GM19463 (cell line): ENCODE results near the gene MRPL53.
"Not testable (repeated sequence)": the region's sequence is repeated elsewhere in the genome, so short reads cannot be mapped to it uniquely, and the experiment has no call there.

Experiments used
- ATAC-seq: cut with Tn5 transposase; IDR thresholded peaks from one replicate; pipeline ENCODE4 v1.9.1; 2021; ENCODE audit warnings: mild to moderate bottlenecking, moderate library complexity; ENCODE audit not compliant: unreplicated experiment

Gene MRPL53

DNA sequence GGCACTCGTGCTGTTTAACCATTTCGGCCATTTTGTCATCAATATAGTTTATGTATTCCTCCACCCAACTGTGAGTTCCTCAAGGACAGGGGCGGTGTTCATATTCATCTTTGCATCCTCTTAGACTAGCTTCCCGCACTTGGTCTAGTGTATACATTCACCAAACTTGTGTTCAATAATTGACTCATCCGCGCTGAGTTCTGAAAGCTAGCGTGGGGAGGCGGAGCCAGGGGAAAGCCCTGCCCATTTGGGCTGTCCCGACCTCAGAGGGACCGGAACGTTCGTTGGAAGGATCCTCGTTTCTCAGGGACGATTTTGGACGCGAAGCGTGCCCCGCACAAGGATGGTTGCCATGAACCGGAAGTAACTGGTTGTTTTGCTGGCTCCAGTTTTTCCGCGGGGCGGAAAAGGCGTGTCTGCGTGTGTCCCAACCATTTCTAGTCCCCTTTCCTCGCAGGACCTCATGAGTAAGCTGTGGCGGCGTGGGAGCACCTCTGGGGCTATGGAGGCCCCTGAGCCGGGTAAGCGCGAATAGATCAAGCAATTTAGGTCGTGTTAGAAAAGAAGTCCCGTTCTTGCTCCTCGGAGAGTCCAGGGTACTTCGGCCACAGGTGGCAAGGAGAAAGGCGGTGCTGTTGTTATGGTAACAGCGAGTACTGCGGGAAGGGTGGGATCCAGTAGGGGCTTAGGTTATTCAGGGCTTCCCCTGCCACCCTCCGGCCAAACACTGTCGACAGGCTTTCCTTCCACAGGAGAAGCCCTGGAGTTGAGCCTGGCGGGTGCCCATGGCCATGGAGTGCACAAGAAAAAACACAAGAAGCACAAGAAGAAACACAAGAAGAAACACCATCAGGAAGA lies 17.6 kb downstream of the MRPL53 start, which contains the start of gene INO80B:
TSS of gene INO80B (plus strand) at position 434 of the 858 bp plus-strand sequence. CDS start at position 464, 30 bp downstream.
- ATAC-seq: peak; percentile 32

DNA sequence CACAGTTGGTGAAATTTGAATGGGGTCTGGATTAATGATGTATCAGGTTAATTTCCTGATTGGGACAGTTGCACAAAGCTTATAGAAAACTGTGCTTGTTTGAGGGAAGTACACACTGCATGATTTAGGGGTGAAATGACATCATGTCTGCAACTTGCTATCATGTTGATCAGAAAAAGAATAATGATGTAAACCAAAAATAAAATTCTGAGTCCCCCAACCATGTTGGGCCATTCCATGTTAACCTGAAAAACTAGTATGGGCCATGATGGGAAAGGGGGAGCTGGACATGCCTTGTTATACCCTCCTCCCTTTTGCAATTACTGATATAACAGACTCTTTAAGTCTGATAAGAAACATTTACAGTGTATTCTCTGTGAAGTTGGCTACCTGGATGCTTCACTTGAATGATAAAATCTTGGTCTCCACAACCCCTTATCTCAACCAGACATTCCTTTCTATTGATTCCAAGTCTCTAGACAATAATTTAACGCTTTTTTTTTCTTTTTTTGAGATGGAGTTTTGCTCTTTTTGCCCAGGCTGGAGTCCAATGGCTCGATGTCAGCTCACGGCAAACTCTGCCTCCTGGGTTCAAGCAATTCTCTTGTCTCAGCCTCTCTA lies 21.8 kb downstream of the MRPL53 start:
- ATAC-seq: no peak

DNA sequence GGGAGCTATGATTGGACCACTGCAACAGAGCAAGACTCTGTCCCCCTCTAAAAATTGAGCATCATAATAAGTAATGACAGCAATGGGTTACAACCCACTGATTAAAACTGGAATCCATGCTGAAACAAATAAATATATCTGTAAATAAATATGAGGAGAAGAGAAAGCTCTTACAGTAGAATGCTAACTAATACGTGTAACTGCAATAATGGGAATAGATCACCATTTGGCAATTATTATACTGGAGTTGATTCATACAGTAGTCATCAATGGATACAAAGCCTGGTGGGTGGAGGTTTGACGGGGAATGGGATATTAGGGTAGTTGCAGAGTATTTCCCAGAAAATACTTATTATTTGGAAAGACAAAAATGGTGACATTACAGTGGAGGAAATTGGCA lies 23.7 kb downstream of the MRPL53 start:
- ATAC-seq: no peak

DNA sequence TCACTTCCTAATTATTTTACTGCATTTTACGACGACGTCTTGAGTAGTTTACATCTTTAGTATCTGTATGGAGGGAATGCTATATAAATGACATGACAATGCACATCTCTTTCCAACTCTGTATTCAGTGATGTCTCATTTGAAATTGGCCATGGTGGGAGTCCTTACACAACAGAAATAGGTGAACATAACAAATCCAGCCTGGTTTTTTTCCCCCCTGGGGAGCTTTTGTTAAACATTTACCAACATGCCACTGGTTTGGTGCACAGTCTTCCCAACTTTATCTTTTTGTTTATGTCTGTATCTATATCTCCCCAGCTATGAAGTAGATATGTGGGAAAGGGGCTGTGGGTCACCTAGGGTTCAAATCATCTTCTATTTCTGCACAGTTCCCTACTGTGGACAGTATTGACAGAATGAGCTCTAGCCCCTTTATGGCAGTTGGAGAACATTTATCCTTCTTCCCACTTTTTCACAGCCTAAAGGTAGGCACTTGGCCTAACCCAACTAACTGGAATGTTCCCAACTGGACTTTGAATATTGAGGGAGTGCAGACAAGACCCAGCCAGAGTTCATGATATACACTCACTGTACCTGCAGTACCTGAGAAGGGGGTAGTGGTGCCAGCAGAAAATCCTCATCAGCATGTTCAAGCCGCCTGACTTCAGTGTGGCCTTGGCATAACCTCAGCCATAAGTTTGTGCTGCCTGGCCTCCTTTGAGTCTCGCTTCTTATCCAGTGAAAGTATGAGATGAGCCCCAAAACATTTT lies 25.1 kb downstream of the MRPL53 start:
- no peak for ATAC-seq

DNA sequence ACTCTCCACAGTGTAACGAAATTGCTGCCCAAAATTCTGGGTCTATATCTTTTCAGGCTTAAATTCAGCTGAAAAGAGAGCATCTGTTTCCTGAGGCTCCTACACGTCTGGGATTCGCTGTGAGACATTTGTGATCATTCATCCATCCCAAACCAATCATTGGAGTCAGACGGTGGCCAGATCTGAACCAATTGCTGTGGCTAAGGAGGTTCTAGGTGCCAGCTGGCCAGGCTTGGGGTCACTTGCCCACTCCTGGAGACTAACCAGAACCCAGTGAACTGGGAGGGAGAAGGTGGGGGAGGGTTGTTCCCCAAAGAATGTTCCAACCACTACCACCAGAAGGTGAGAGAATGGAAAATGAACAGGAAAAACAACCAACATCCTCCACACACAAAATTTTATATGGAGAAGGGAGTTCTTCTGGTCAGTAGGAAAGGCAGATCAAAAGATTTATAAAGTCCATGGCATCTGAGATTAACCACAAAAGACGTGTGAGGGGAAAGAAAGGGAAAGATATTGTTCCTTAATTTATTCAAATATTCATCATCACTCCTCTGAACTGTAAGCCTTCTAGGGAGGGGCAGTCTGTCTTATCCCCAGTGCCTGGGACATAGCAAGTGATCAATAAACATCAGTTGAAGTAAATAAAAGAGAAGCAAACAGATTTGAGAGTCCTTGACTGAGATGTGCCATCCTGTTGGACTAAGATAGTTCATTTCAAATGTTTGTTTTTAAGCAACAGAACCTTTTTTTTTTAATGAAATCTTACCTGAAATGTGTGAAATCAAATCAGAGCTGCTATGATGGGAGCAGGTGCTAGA lies 27.8 kb downstream of the MRPL53 start:
- ATAC-seq: no peak

DNA sequence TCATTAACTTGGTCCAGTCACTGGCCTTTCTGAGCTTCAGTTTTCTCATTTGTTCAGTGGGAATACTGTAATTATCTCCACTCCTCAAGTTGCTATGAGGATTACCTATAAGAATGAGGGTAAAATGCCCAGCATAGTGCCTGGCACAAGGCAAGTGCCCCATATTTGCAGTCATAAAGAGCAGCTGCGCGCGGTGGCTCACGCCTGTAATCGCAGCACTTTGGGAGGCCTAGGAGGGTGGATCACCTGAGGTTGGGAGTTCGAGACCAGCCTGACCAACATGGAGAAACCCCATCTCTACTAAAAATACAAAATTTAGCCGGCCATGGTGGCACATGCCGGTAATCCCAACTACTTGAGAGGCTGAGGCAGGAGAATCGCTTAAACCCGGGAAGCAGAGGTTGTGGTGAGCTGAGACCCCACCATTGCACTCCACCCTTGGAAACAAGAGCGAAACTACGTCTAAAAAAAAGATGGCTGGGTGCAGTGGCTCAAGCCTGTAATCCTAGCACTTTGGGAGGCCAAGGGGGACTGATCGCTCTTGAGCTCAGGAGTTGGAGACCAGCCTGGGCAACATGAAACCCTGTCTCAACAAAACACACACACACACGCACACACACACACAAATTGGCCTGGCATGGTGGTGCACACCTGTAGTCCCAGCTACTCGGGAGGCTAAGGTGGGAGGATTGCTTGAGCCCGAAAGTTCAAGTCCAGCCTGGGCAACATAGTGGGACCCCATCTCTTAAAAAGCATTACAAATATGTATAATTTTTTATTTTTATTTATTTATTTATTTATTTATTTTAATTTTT lies 29.8 kb downstream of the MRPL53 start:
- ATAC-seq: not testable (repeated sequence)

DNA sequence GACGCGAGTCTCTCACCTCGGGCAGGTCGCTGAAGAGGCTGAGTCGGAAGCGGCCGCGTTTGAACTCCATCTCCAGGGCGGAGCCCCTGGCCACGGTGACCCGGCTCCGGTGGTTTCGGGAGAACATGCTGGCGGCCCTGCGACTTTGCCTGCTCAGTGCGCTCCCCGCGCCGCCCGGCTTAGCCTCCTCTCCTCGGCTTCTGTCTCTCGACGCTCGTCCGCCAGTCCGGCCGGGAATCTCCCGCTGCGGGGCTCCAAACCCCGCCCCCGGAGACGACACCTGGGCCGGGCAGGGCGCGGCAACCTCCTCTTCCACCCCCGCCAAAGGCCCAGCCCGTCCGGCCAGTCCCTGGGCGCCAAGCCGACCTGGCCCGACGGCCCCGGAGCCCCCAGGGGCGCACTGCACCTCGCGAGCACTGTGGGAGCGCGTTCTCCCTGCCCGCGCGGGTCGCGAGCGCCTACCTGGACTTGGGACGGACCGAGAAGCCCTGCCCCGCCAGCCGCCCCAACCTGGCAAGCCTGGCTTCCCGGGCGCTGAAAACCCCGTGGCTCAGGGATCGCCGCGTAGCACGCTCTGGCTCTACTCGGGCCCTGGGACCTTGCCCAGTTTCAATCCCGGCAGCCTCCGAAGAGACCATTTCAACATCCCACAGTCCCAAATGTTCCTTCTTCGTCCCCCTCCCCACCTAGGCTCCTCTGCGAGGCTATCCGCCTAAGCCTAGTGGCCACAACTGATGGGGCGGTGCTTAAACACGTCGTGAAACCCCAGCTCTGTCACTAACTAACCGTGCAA lies 30.6 kb downstream of the MRPL53 start, which contains the start of gene RTKN:
TSS of gene RTKN (minus strand) at position 248 of the 793 bp plus-strand sequence. CDS start at position 127, 121 bp downstream.
- peak; percentile 40 for ATAC-seq

DNA sequence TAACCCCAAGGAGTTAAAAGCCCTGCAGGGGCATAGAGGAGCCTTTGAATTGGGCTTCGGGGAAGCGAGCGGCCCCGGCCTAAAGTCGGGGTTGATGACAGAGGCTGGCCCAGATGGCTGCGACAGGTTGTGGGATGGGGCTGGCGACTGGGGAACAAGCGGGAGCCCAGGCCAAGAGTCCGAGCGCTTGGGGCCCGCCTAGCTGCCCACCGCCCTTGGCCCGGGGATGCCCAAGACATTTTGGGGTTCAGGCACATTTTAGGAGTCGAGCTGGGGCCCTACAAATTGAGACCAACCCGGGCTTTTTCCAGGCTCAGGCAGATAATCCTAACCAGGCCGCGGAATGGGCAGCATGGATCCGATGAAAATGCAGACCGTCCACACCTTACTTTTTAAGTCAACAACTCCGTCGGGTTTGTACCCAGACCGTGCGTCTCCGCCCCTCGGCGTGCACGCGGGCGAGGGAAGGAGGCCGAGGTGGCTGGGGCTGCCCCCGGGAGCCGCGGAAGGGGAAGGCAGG lies 31.2 kb downstream of the MRPL53 start:
- ATAC-seq: peak; percentile 20

DNA sequence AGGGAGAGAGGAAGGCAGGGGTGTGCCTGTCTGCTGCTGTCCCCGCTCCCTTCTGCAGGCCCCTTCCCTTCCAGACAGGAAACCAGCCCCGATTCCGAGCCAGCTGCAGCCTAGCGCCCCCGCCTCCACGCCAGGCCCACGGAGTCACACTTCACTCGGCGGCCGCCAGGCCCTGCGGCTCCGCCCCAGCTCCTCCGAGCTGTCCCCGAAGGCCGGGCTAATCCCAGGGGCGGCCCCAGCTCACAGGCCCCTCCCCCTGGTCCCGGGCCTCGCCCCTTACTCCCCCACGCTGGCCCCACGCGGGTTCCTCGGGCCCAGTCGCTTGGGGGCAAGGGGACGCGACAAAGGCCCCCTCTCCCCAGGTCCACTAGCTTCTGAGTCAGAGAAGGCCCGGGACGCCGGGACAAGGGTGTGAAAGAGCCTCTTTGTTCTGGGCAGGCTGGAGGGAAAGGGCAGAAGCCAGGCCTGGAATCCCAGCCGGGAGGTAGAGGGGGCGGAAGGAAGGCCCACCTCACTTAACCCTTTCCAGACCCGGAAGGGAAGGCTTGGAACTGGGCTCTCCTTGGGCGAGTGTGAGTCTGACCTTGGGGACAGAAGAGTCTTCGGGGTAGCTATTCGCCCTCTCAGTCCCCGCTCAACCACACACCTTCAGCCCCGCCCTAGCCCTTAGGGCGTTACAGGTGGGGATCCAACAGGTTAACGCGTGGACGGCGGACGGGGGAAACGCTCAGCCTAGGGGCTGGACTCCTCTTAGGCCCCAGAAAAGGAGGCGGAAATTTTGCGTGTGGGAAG lies 31.9 kb downstream of the MRPL53 start:
- ATAC-seq: peak; percentile 82

DNA sequence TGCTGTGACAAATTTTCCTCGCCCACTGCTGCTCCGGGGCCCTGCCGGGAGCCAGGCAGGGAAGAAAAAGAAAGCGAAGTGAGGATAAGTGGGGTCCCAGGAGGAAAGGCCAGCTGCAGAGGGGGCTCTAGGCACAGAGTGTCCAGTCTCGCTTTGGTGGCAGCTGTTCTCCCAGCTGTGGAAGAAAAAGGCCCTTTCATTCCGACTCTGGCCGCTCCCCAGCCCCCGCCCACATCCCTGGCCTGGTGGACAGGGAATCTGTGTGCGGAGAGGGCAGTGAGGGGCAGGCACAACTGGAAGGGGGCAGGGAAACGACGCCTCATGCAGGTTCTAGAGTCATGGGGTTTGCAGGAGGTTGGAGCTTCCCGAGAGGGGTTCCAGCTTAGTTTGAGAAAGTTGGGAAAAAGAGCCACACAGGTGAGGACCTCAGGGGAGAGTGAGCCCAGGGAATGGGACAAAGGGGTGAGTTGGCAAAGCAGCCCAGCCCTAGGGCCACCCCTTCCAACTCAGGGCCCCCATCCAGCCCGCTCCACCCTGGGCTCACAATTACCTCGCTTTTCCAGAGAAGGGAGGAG lies 32.6 kb downstream of the MRPL53 start:
- ATAC-seq: no peak

DNA sequence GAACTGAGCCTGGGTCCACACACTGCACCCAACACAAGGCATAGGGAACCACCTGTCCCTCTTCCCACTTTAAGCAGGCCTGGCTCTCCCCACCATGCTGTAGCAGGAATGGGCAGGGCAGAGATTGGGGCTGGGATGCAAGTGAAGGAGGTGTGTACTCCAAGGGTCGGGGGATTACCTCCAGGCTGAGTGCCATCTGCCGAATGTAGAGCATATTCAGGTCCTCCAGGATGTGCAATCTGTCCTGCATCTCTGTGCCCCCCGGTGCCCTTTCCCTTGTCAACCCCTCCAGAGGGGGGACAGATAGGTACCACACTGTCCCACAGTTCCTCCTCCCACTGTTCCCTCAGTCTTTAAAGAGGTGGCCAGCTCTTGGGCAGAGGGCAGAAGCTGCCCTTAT lies 33.1 kb downstream of the MRPL53 start:
- no peak for ATAC-seq

DNA sequence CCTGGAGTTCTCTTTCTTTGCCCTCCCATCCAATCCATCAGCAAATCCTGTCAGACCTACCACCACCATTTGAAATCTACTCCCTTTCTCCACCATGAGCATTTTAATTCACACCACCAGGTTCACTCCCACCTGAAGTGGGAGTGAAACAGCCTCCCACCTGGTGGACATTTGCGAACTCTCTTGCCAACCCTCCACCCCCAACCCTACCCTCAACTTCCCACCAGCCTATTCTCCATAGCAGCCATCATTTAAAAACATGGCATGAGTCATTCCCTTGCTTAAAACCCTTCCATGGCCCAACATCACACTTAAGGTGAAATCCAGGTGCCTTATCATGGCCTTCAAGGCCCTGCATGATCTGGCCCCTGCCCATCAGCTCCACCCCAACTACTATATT lies 34.2 kb downstream of the MRPL53 start:
- ATAC-seq: no peak

DNA sequence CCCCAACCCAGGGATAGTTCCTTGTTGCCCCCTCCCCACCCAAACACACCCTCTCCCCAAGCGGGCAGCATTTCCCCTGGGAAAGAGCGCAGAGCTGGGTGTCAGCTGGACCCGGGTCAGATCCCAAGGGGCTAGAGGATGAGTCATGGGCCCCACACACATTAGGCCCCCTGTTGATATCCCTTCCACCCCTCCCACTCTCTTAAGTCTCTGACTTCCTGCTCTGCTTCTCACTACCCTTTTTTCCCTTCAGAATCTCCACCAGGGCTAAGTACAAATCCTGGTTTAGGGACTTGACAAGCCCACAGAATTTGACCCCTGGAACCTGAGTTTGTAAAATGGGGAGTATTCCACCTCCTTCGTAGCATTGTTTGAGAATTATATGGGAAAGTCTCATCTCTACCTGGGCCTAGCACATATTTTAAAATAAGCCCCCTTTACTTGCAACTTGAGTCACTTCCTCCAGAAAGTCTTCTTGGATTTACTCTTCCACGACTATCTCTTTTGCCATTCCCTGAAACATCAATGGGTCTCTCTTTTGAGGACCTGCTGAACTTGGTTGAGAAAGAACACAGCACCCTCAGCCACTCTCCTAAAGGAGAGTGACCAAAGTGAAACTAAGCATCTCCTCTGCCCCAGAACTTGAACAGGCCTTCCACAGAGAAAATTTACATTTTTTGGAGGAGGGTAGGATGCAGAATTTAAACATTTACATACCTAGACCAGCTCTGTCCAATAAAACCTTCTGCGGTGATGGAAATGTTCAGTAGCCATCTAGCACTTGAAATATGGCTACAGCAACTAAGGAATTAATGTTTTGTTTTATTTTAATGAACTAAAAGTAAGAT lies 35.4 kb downstream of the MRPL53 start:
- ATAC-seq: no peak

DNA sequence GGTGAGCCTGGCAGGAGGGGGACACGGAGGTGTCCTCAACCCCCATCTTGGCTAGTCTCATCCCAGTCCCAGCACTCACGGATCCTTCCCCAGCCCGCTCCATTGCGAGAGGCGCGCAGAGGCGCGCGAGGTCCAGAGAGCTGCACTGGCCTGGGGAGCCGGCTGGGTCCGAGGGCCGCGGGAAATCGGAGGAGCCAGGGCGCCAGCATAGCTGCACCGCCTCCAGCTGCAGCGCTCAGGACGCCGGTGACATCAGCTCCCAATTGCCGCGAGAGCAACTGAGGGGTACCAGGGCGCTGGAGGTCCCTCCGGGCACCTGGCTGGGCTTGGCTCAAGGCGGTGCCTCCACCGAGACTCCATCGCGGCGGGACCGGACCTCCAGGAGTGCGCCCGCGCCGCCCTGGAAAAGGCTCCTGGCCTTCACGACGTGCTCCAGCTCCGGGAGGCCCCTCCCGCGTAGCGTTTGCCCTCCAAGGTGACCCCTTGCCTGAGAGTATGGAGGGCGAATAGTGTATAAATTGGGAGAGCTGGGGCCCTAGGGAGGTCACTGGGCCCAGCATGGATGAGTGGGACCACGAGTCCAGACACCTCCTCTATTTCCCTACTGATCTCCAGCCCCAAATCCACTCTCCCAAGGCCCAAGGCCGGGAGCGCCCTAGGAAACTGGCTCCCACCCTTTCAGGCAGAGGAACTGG lies 36.2 kb downstream of the MRPL53 start:
- ATAC-seq: no peak

DNA sequence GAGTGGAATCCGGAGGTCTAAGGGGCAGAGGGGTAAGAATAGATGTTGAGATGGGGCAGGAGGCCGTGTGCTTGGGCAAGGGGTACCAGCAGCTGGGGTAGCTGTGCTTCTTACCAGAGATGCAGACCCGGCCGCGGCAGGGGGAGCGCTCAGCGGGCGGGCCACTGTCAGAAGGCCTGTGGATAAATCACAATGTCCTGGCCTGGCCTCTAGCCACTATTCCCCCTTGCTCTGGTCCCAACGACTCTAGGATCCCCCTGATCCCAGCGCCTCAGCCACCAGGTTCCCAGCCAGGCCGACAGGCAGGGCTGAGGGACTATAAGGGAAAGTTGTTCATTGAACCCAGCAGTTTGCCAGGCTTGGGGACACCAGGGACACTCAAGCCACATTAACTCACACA lies 42.0 kb downstream of the MRPL53 start:
- ATAC-seq: no peak
